ENCODE results near the gene CCL8. TPM values are rescaled to one million over a fixed set of nuclear protein-coding genes. Genes with fewer than 3 reads are reported as not detected.

Gene CCL8
- total RNA-seq, 1 donor: not detected

DNA sequence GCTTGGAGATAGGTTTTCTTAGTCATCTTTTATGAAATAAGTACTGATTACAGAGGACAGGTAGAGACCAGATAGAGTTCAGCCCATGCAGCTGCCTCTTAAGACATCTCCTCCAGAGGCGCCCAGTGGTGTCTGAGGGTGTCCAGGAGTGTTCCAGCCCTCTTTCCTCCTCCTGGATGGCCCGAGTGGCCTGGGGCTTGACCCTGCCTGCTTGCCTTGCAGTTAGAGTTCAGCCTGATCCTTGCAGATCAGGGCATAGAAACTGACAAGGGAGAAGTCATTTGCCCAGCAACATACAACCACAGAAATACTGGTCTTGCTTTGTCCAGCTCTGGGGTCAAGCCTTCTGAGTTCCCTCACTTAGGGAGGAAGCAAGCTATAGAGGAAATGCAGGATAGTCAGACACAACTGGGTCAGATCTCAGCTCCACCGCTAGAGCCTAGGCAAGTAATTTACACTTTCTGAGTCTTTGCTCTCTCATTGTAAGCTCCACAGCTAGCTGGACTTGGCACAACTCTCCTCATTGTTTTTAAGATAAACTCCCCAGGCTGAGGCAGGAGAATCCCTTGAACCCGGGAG, 47.4 kb downstream of the CCL8 start:
- no peak for DNase-seq (ENCODE audit: low read depth in 2 of 3, low spot score in 2 of 3)

DNA sequence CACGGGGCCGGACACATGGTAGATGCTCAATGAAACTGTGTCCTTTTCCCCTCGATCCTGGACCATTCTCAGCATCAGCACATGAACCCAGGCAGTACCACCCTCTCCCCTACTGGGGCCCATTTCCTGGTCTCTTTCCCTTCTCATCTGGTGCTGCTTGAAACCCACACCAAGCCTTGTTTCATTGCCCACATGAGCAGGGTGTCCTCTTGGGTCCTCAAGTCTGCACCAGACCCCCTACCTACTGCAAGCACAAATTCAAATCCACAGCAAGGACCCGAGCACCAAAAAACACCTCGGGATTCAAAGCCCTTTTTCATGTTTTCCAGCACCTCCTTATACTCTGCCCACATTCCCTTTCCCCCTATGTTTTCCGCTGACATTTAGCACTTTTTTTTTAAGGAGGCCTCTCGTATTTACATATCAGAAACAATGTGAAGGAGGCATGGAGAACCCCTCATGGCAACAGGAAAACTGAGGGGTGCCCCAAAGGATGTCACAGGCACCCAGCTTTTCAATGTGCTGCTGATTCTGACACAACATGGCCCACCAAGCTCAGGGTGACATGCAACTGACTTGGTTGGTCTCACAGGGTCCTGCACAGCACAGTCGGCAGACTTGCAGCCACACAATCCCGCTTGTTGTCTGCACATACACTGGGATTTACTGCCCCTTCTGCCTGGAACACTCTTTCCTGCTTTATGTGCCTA, 48.4 kb downstream of the CCL8 start:
- no peak for DNase-seq (ENCODE audit: low read depth in 2 of 3, low spot score in 2 of 3)

GRCh38 chr17:34368196-34368945, 49.1 kb downstream of the CCL8 start:
- DNase-seq (ENCODE audit: low read depth in 2 of 3, low spot score in 2 of 3): no peak

DNA sequence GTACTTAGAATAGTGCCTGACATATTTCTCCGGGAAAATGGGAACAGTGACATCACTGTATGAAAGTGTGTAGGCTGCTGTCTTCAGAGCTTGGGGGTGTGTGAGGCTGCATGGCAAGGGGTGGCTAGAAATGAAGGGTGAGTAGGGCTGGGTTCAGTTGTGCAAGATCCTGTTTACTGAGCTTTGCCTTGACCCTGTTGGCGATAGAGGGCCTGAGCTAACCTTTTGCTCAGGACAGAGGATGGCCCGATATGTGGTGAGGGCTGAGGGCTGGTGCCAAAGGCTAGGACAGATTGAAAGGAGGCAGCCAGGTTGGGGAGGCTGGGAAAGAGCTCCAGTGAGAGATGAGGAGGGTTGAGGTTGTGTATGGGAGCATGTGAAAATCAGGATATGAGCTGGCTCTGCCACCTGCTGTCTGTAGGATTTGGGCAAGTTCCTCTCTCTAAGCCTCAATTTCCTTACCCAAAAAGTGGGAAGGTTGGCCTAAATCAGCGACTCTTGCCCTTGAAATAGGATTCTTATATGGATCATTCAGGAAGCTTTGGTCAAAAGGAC, 49.8 kb downstream of the CCL8 start:
- no peak for DNase-seq (ENCODE audit: low read depth in 2 of 3, low spot score in 2 of 3)

GRCh38 chr17:34369571-34369970, 50.3 kb downstream of the CCL8 start:
- no peak for DNase-seq (ENCODE audit: low read depth in 2 of 3, low spot score in 2 of 3)

GRCh38 chr17:34370376-34370996, 51.3 kb downstream of the CCL8 start:
- DNase-seq (ENCODE audit: low read depth in 2 of 3, low spot score in 2 of 3): no peak

DNA sequence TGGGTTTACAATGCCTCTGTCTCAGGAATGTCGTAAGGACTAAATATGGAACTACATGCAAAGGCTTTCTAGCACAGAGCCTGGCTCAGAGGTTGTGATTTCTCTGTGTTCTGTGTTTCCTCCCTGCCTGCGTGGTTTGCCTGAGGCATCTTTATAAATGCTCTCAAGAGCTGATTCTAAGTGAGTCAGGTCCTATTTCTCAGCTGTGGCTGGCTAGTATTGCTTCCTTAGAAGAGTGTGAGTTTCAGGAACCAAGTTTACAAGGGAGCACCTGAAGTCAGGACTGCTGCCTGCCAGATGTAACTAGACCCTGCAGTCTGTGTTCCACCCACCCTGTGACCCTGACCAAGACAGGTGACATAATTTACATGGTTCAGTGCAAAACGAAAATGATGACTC, 51.8 kb downstream of the CCL8 start:
- DNase-seq (ENCODE audit: low read depth in 2 of 3, low spot score in 2 of 3): no peak

Other genes with a start within 250 kb of the CCL8 start
- gene CCL2, start 64.2 kb upstream of the CCL8 start, total RNA-seq: under 0.01 TPM
- gene CCL7, start 49.2 kb upstream of the CCL8 start, total RNA-seq: not detected
- not detected for gene CCL11, start 33.7 kb upstream of the CCL8 start, total RNA-seq
- not detected for gene CCL13, start 37.0 kb downstream of the CCL8 start, total RNA-seq
- not detected for gene CCL1, start 43.8 kb downstream of the CCL8 start, total RNA-seq

All from hematopoietic multipotent progenitor cell (in vitro differentiated cells).